BJ (cell line): ENCODE data around the gene CACNA1G. TPM values are rescaled to one million over a fixed set of nuclear protein-coding genes. Genes with fewer than 3 reads are reported as not detected.

Experiments
- CTCF ChIA-PET: fragments of 350-600 bp; formaldehyde crosslinking; extraction: SDS; loops from one replicate; lab custom pipeline; 2021; ENCODE audit warnings: antibody characterized with exemption, inconsistent platforms; lab: Yijun Ruan, JAX
- POLR2A ChIA-PET: fragments of 300-600 bp; sonication (Branson Sonifier 250); formaldehyde crosslinking; extraction: SDS; loops from one replicate; lab custom pipeline; 2021; ENCODE audit warnings: antibody characterized with exemption; lab: Charles Lee
- DNase-seq: peaks from one replicate; pipeline ENCODE4 v3.0.0-alpha.2; 2011; ENCODE audit warnings: low read depth
- H3K27me3 ChIP-seq: 2 replicates; pipeline ENCODE4 v1.6.0; 2011; ENCODE audit warnings: low read length; ENCODE audit not compliant: control insufficient read depth, insufficient read depth
- H3K36me3 ChIP-seq: 2 replicates; pipeline ENCODE4 v1.5.1; 2011; ENCODE audit warnings: low read length; ENCODE audit not compliant: control insufficient read depth, insufficient read depth
- H3K4me3 ChIP-seq: 2 replicates; pipeline ENCODE4 v1.5.1; 2011; ENCODE audit warnings: low read depth, mild to moderate bottlenecking, control low read depth, low read length
- CTCF ChIP-seq: IDR thresholded peaks from 2 replicates; pipeline ENCODE4 v1.5.1; 2011; ENCODE audit warnings: low read depth, mild to moderate bottlenecking, control low read depth, inconsistent platforms, low read length, moderate library complexity; ENCODE audit not compliant: insufficient read depth
- polyA plus RNA-seq: library from polyadenylated mRNA; depleted of rRNA; stranded (reverse); fragments of >200 nt; gene quantifications from 2 replicates; pipeline ENCODE4 v1.2.3, GENCODE V29; 2011

The CACNA1G gene
- polyA plus RNA-seq, 1 experiment: 0.02 TPM

- no peak for DNase-seq
- CTCF ChIA-PET: interaction anchor here (0.7 to 1.4 kb wide), 3 partner anchors 13 to 40 kb away, joined by 3 to 4 read pairs (median 3); partner anchors contain the start of gene EPN3
- Histone ChIP-seq H3K36me3 (no peaks in the 10 kb centered on the region), H3K4me3 (no peak overlapping the region), H3K27me3 (peaks cover 5% of the 10 kb centered on the region)
- POLR2A ChIA-PET: no interaction called here
- TF ChIP-seq CTCF: no peak
Measured at GRCh38 chr17:50519141-50519834, 41.2 kb upstream of the CACNA1G start.

- ChIA-PET POLR2A (interaction anchor here (0.6 kb wide), 1 partner anchor 31 kb away, joined by 3 read pairs; no protein-coding TSS in a partner anchor), CTCF (interaction anchor here (1.4 kb wide), 1 partner anchor 12 kb away, joined by 3 read pairs; the partner anchor contains the start of gene EPN3)
- Histone ChIP-seq H3K36me3 (no peaks in the 10 kb centered on the region), H3K4me3 (no peak overlapping the region), H3K27me3 (peaks cover 4% of the 10 kb centered on the region)
- no peak for TF ChIP-seq CTCF
- no peak for DNase-seq
Measured at GRCh38 chr17:50520483-50520882, 40.0 kb upstream of the CACNA1G start.

- ChIA-PET POLR2A (no interaction called here), CTCF (no interaction called here)
- H3K27me3 ChIP-seq: peaks cover 4% of the 10 kb centered on the region
- H3K36me3 ChIP-seq: no peaks in the 10 kb centered on the region
- no peak for TF ChIP-seq CTCF
- no peak for DNase-seq
- H3K4me3 ChIP-seq: no peak overlapping the region
Measured at GRCh38 chr17:50521514-50521913, 39.0 kb upstream of the CACNA1G start.

GRCh38 chr17:50522766-50523165 lies 37.7 kb upstream of the CACNA1G start:
- ChIA-PET POLR2A (no interaction called here), CTCF (interaction anchor here (0.6 to 1.1 kb wide), 2 partner anchors 8 to 179 kb away, joined by 3 read pairs; no protein-coding TSS in a partner anchor)
- Histone ChIP-seq H3K4me3 (no peak overlapping the region), H3K27me3 (peaks cover 4% of the 10 kb centered on the region), H3K36me3 (no peaks in the 10 kb centered on the region)
- no peak for TF ChIP-seq CTCF
- no peak for DNase-seq

- no peak overlapping the region for H3K4me3 ChIP-seq
- no peaks in the 10 kb centered on the region for H3K36me3 ChIP-seq
- CTCF ChIA-PET: interaction anchor here (0.6 to 1.1 kb wide), 2 partner anchors 8 to 178 kb away, joined by 3 read pairs; no protein-coding TSS in a partner anchor
- peaks cover 8% of the 10 kb centered on the region for H3K27me3 ChIP-seq
- POLR2A ChIA-PET: no interaction called here
- no peak for TF ChIP-seq CTCF
- no peak for DNase-seq
Measured at GRCh38 chr17:50523208-50523607, 37.3 kb upstream of the CACNA1G start.
